Measurements from ENCODE around the gene SDK2.

Gene SDK2, protein sequence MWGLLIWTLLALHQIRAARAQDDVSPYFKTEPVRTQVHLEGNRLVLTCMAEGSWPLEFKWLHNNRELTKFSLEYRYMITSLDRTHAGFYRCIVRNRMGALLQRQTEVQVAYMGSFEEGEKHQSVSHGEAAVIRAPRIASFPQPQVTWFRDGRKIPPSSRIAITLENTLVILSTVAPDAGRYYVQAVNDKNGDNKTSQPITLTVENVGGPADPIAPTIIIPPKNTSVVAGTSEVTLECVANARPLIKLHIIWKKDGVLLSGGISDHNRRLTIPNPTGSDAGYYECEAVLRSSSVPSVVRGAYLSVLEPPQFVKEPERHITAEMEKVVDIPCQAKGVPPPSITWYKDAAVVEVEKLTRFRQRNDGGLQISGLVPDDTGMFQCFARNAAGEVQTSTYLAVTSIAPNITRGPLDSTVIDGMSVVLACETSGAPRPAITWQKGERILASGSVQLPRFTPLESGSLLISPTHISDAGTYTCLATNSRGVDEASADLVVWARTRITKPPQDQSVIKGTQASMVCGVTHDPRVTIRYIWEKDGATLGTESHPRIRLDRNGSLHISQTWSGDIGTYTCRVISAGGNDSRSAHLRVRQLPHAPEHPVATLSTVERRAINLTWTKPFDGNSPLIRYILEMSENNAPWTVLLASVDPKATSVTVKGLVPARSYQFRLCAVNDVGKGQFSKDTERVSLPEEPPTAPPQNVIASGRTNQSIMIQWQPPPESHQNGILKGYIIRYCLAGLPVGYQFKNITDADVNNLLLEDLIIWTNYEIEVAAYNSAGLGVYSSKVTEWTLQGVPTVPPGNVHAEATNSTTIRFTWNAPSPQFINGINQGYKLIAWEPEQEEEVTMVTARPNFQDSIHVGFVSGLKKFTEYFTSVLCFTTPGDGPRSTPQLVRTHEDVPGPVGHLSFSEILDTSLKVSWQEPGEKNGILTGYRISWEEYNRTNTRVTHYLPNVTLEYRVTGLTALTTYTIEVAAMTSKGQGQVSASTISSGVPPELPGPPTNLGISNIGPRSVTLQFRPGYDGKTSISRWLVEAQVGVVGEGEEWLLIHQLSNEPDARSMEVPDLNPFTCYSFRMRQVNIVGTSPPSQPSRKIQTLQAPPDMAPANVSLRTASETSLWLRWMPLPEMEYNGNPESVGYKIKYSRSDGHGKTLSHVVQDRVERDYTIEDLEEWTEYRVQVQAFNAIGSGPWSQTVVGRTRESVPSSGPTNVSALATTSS (N-terminal part only)

DNA sequence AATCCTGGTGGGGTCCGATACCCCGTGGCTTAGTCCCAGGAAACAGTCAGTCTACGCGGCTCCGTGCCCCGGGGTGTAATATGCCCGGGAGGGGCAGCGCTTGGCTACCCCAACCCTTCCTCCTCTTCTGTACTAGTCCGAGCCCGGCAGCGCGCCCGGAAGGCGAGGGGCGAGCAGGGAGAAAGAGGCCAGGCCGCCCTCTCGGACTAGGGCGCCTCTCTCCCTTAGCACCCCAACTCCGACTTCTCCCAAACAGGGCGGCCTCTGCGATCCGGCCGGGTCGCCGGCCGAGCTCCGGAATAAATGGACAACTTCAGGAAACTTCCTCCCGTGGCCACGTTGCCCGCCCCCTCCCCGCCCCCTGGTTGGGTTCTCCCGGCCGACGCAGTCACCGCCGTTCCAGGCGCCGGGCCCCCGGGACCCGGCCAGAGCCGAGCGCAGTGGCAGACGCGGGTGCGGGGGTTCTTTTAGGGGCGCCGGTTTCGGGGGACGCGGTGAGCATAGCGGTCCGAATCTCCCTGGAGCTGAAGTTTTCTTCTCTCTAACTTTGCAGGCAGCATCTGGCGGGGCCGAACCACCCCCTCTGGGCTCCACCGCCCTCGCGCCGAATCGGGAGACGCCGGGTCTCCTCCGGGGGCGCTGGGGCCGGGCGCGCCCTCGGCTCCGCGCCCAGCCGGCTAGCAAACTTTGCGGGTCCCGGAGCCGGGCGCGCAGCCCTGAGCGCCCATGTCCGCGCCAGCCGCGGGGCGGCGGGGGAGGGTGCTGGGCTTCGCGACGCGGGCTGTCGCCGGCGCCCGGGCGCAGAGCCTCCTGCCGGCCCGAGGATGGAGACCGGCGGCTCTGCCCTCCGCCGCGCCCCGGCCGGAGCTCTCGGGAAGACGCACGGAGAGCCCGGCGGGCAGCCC lies at the start of gene SDK2:
SDK2 (minus strand) TSS at position 301 of the 905 bp plus-strand sequence. CDS start 357 bp downstream, outside the sequence.
- in situ Hi-C loops (cut with MboI; ENCODE audit: low sequenced_read_pairs) = no loop called here
- no peaks in the 10 kb centered on the region for H3K9me3 ChIP-seq
- H3K36me3 ChIP-seq (replicated peaks) = no peaks in the 10 kb centered on the region
- DNase-seq (ENCODE audit: low spot score in 2 of 2) = no peak
- H3K4me3 ChIP-seq = peak within 1 kb of the TSS; percentile 23
- no peaks in the 10 kb centered on the region for H3K4me1 ChIP-seq
- H3K27me3 ChIP-seq (ENCODE audit: low read depth) = peaks cover 49% of the 10 kb centered on the region

DNA sequence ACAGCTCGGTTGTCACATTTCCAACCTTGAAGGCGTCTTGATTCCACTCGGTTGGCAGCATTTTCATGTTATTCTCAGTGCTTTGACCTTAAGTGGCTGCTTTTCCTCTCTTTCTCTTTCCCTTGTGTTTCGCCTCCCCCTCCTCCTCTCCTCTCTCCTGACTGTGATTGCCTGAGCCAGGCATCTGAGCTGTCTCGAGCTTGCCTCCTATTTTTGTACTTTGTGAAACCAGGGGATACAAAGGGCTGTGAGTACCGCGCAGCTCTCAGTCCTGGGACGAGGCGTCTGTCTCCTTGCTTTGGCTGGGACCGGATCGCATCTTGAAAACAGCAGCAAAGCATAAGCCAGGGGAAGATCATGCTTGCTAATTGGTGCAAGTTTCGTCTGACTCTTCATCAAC lies 48.8 kb upstream of the SDK2 start:
- Histone ChIP-seq H3K27me3 (ENCODE audit: low read depth) (no peaks in the 10 kb centered on the region), H3K4me1 (no peaks in the 10 kb centered on the region), H3K36me3 (replicated peaks) (no peaks in the 10 kb centered on the region), H3K9me3 (no peaks in the 10 kb centered on the region), H3K4me3 (no peak overlapping the region)
- in situ Hi-C loops (cut with MboI; ENCODE audit: low sequenced_read_pairs) = no loop called here
- no peak for DNase-seq (ENCODE audit: low spot score in 2 of 2)

- Histone ChIP-seq H3K36me3 (replicated peaks) (no peaks in the 10 kb centered on the region), H3K4me1 (no peaks in the 10 kb centered on the region), H3K9me3 (no peaks in the 10 kb centered on the region), H3K27me3 (ENCODE audit: low read depth) (no peaks in the 10 kb centered on the region), H3K4me3 (no peak overlapping the region)
- in situ Hi-C loops (cut with MboI; ENCODE audit: low sequenced_read_pairs) = no loop called here
- DNase-seq (ENCODE audit: low spot score in 2 of 2) = no peak
Measured at GRCh38 chr17:73691321-73691766, 47.1 kb upstream of the SDK2 start.

GRCh38 chr17:73690676-73691075 lies 46.4 kb upstream of the SDK2 start:
- no peak overlapping the region for H3K4me3 ChIP-seq
- no peak for DNase-seq (ENCODE audit: low spot score in 2 of 2)
- H3K27me3 ChIP-seq (ENCODE audit: low read depth) = no peaks in the 10 kb centered on the region
- H3K9me3 ChIP-seq = no peaks in the 10 kb centered on the region
- no peaks in the 10 kb centered on the region for H3K36me3 ChIP-seq (replicated peaks)
- no peaks in the 10 kb centered on the region for H3K4me1 ChIP-seq
- in situ Hi-C loops (cut with MboI; ENCODE audit: low sequenced_read_pairs) = no loop called here

DNA sequence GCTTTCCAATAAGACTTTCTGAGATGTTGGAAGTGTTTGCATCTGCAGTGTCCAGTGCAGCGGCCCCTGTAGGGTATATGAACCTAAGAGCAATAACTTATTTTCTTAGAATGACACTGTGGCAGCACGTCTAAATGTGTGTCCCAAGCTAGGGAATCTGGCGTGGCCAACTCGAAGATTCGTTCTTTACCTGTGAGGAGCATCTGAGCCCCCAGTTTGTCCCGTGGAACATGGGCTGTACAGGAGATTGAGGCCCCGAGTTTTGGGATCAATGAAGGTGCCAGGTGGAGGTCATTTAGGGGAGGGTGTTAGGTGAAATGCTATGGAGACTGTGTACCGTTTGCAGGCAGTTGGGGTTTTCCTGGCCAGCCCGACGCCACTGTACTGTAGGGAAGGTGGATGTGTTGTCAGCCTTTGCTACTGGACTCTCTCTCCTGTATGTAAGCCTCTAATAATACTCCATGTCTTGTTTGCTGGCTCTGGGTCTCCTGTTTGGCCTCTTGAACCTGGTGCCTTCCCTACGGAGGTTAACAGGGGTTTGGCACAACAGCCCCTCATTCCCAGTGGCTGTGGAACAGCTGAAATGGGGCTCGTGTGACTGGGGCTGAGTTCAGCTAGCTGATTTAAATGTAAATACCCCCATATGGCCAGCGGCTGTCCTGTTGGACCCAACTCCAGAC lies 45.5 kb upstream of the SDK2 start:
- H3K9me3 ChIP-seq = no peaks in the 10 kb centered on the region
- H3K4me1 ChIP-seq = no peaks in the 10 kb centered on the region
- no peak for DNase-seq (ENCODE audit: low spot score in 2 of 2)
- in situ Hi-C loops (cut with MboI; ENCODE audit: low sequenced_read_pairs) = no loop called here
- no peaks in the 10 kb centered on the region for H3K36me3 ChIP-seq (replicated peaks)
- H3K4me3 ChIP-seq = no peak overlapping the region
- no peaks in the 10 kb centered on the region for H3K27me3 ChIP-seq (ENCODE audit: low read depth)

DNA sequence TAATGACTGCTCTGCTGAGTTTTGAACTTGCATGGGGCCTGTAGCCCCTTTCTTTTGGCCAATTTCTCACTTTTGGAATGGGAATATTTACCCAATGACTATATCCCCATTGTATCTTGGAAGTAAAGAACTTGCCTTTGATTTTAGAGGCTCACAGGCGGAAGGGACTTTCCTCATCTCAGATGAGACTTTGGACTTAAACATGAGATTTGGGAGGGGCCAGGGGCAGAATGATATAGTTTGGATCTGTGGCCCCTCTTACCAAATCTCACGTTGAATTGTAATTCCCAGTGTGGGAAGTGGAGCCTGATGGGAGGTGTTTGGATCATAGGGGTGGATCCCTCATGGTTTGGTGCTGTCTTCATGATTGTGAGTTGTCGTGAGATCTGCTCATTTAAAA lies 42.7 kb upstream of the SDK2 start:
- DNase-seq (ENCODE audit: low spot score in 2 of 2) = no peak
- H3K4me3 ChIP-seq = no peak overlapping the region
- no peaks in the 10 kb centered on the region for H3K9me3 ChIP-seq
- no peaks in the 10 kb centered on the region for H3K4me1 ChIP-seq
- in situ Hi-C loops (cut with MboI; ENCODE audit: low sequenced_read_pairs) = no loop called here
- H3K27me3 ChIP-seq (ENCODE audit: low read depth) = no peaks in the 10 kb centered on the region
- H3K36me3 ChIP-seq (replicated peaks) = no peaks in the 10 kb centered on the region

- in situ Hi-C loops (cut with MboI; ENCODE audit: low sequenced_read_pairs) = no loop called here
- no peaks in the 10 kb centered on the region for H3K27me3 ChIP-seq (ENCODE audit: low read depth)
- H3K4me3 ChIP-seq = no peak overlapping the region
- no peaks in the 10 kb centered on the region for H3K36me3 ChIP-seq (replicated peaks)
- H3K9me3 ChIP-seq = no peaks in the 10 kb centered on the region
- no peak for DNase-seq (ENCODE audit: low spot score in 2 of 2)
- no peaks in the 10 kb centered on the region for H3K4me1 ChIP-seq
Measured at GRCh38 chr17:73686126-73686525, 41.9 kb upstream of the SDK2 start.

GRCh38 chr17:73684183-73684582 lies 39.9 kb upstream of the SDK2 start:
- in situ Hi-C loops (cut with MboI; ENCODE audit: low sequenced_read_pairs) = no loop called here
- no peak overlapping the region for H3K4me3 ChIP-seq
- H3K4me1 ChIP-seq = no peaks in the 10 kb centered on the region
- DNase-seq (ENCODE audit: low spot score in 2 of 2) = no peak
- H3K36me3 ChIP-seq (replicated peaks) = no peaks in the 10 kb centered on the region
- H3K9me3 ChIP-seq = no peaks in the 10 kb centered on the region
- no peaks in the 10 kb centered on the region for H3K27me3 ChIP-seq (ENCODE audit: low read depth)

GRCh38 chr17:73683771-73684170 lies 39.5 kb upstream of the SDK2 start:
- Histone ChIP-seq H3K27me3 (ENCODE audit: low read depth) (no peaks in the 10 kb centered on the region), H3K9me3 (no peaks in the 10 kb centered on the region), H3K36me3 (replicated peaks) (no peaks in the 10 kb centered on the region), H3K4me3 (no peak overlapping the region), H3K4me1 (no peaks in the 10 kb centered on the region)
- no peak for DNase-seq (ENCODE audit: low spot score in 2 of 2)
- in situ Hi-C loops (cut with MboI; ENCODE audit: low sequenced_read_pairs) = no loop called here

- DNase-seq (ENCODE audit: low spot score in 2 of 2) = no peak
- H3K9me3 ChIP-seq = no peaks in the 10 kb centered on the region
- H3K27me3 ChIP-seq (ENCODE audit: low read depth) = no peaks in the 10 kb centered on the region
- H3K36me3 ChIP-seq (replicated peaks) = no peaks in the 10 kb centered on the region
- in situ Hi-C loops (cut with MboI; ENCODE audit: low sequenced_read_pairs) = no loop called here
- H3K4me1 ChIP-seq = no peaks in the 10 kb centered on the region
- no peak overlapping the region for H3K4me3 ChIP-seq
Measured at GRCh38 chr17:73681946-73682345, 37.7 kb upstream of the SDK2 start.

DNA sequence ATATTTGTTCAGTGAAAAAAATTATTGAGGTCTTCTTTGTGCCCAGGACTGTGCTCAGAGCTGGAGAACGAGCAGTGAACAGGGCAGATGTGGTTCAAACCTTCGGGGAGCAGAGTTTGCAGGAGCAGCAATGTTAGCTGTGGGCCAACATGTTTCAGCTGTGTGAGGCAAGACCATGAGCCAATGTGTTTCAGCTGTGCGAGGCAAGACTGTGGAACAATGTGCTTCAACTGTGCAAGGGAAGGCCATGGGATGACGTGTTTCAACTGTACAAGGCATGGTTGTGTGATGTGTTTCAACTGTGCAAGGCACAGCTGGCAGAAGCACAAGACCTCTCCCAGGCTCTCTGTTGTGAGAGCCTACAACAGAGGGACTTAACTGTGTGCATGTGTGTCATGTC lies 35.2 kb upstream of the SDK2 start:
- DNase-seq (ENCODE audit: low spot score in 2 of 2) = no peak
- Histone ChIP-seq H3K9me3 (no peaks in the 10 kb centered on the region), H3K27me3 (ENCODE audit: low read depth) (no peaks in the 10 kb centered on the region), H3K4me1 (no peaks in the 10 kb centered on the region), H3K4me3 (no peak overlapping the region), H3K36me3 (replicated peaks) (no peaks in the 10 kb centered on the region)
- in situ Hi-C loops (cut with MboI; ENCODE audit: low sequenced_read_pairs) = no loop called here

DNA sequence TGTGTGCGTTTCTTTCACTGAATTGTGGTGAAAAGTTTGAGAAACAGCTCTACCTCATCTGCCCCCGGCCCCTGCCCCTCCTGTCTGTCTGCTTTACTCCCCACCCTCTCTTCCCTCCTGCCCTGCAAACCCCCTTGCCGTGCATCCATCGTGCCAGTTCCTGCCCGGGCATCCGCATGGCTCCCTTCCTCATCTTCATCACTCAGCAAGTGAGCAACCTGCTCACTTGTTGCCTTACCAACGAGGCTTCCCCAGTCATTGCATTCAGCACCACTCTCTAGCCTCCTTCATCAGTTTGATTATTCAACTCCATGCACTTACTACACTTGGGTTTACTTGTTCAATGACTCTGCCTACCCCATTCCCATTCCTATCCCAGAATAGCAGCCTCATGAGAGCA lies 34.8 kb upstream of the SDK2 start:
- Histone ChIP-seq H3K4me1 (no peaks in the 10 kb centered on the region), H3K9me3 (no peaks in the 10 kb centered on the region), H3K27me3 (ENCODE audit: low read depth) (no peaks in the 10 kb centered on the region), H3K36me3 (replicated peaks) (no peaks in the 10 kb centered on the region), H3K4me3 (no peak overlapping the region)
- DNase-seq (ENCODE audit: low spot score in 2 of 2) = no peak
- in situ Hi-C loops (cut with MboI; ENCODE audit: low sequenced_read_pairs) = no loop called here

Measured in HAP-1 (cell line).